Measurements from ENCODE around the gene UHRF1. TPM values are rescaled to one million over a fixed set of nuclear protein-coding genes. Genes with fewer than 3 reads are reported as not detected.

Gene UHRF1
- 98.0 and 99.6 TPM in 2 replicates for total RNA-seq

GRCh38 chr19:4909156-4909896, at the start of gene UHRF1:
TSS of gene UHRF1 (plus strand) at chr19:4909501. CDS start at chr19:4910886, 1,385 bp downstream.

GRCh38 chr19:4867534-4868285, 41.6 kb upstream of the UHRF1 start, which contains the start of gene PLIN3:
TSS of gene PLIN3 (minus strand) at chr19:4867667. CDS start at chr19:4861394, 6,273 bp downstream.

GRCh38 chr19:4902796-4903195, 6.5 kb upstream of the UHRF1 start, which contains the start of gene ARRDC5:
TSS of gene ARRDC5 (minus strand) at chr19:4902896. CDS start at chr19:4902825, 71 bp downstream.

GRCh38 chr19:4968462-4969291, 59.4 kb downstream of the UHRF1 start, which contains the start of gene KDM4B:
TSS of gene KDM4B (plus strand) at chr19:4969113. CDS start at chr19:5032891, 63,778 bp downstream.

Other genes starting within 250 kb of the UHRF1 start
- gene MYDGF, start 239.2 kb upstream of the UHRF1 start, total RNA-seq = 148 and 163 TPM in 2 replicates
- 70.6 and 71.8 TPM in 2 replicates for gene DPP9, start 185.7 kb upstream of the UHRF1 start, total RNA-seq
- 10.0 and 10.9 TPM in 2 replicates for gene FEM1A, start 117.8 kb upstream of the UHRF1 start, total RNA-seq
- gene TICAM1, start 77.8 kb upstream of the UHRF1 start, total RNA-seq = 2.7 and 3.0 TPM in 2 replicates
- gene PLIN3, start 41.8 kb upstream of the UHRF1 start, total RNA-seq = 178 and 217 TPM in 2 replicates
- gene ARRDC5, start 6.6 kb upstream of the UHRF1 start, total RNA-seq = not detected in 2 replicates
- 9.2 and 9.6 TPM in 2 replicates for gene KDM4B, start 59.6 kb downstream of the UHRF1 start, total RNA-seq